ENCODE data around the gene NRM. TPM values are rescaled to one million over a fixed set of nuclear protein-coding genes. Genes with fewer than 3 reads are reported as not detected.

NRM gene
- 5.9 and 13.1 TPM in 2 replicates for total RNA-seq

GRCh38 chr6:30690403-30691207, at the start of gene NRM:
Gene NRM, minus strand, starts transcription at chr6:30690984. Its CDS starts 10 bp downstream, at chr6:30690974.

GRCh38 chr6:30719791-30720737, 29.3 kb upstream of the NRM start, which contains the start of gene TUBB:
Gene TUBB, plus strand, starts transcription at chr6:30720352. Its CDS starts 155 bp downstream, at chr6:30720507.

GRCh38 chr6:30717129-30717844, 26.5 kb upstream of the NRM start, which contains the start of gene MDC1:
Gene MDC1, minus strand, starts transcription at chr6:30717281. Its CDS starts 2,106 bp downstream, at chr6:30715175.

DNA sequence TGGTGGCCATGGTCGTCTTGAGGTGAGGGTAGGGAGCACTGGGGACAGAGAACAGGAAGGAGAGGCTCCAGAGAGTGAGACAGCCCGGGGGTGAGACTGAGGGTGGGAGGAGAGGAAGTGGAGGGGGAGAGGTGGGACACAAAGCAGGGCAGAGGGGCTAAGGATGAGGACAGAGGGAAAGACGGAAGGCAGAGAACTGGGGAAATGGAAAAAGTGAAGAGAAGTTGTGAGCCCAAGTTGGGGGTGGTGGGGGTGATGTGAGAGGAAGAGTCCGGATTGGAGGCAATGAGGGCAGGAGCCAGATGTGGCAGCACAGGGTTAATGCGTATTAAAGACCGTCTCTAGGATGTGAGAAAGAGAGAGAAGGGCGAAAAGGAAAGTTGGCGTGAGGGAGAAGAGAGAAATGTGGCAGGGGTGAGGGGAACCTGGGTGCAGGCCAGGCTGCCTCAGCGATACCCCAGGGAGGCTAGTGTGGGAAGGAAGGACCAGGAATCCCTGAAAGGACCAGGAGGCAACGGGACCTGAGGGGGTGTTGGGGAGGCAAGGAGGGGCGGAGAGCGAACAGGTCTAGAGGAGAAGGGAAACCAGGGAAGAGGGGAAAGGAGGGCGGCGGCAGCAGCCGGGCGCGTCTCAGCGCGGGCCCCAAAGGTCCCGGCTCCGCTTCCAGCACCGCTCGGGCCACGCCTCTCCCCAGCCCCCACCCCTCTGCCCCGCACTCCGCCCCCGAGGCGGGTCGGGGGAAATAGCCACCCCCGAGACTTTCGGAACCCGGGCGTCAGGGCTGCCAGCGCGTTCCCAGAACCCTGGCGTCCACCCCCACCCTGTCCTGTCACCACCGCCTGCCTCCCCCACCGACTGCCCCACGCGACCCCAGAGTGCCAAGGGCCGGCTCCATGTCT, 4.5 kb downstream of the NRM start, which contains the start of gene PPP1R18:
Gene PPP1R18, minus strand, starts transcription at position 637 of the 899 bp plus-strand sequence. Its CDS starts 627 bp downstream, at position 10.

DNA sequence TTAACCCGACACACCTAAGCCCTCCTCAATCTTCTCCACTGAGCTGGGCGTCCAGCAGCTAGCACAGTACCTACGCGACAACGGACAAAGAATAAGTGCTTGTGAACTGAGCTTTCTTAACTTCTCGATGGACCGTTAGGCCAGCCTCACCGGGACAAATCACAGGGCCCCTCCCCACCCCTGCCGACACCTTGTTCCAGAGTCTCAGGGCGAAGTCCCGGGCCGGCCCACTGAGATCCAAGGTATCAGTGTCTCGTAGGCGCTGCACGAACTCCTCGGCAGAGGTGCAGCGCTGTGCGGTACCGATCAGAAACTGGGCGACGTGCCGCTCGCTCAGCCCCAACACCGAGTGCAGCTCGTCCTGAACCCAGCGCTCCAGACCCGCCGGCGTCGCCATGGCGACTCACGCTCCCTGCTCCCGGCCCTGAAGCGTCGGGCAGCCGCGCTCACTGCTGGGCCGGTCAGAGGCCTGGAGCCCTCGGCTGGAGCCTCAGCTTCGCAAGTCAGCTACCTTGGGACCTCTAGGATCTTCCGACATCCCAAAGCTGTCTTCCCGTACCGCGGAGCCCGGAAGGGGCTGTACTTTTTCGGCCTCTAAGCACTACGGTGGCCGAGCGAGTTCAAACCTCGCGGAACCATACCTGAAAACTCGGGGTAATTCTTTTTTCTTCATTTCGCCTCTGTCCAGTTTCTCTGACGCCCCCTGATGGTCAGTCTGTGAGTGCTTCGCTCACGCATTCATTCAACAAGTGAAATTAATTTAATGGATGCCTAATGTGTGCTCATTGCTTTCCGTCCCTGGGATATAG, 18.1 kb downstream of the NRM start, which contains the start of gene DHX16:
Gene DHX16, minus strand, starts transcription at position 562 of the 809 bp plus-strand sequence. Its CDS starts 165 bp downstream, at position 397.

DNA sequence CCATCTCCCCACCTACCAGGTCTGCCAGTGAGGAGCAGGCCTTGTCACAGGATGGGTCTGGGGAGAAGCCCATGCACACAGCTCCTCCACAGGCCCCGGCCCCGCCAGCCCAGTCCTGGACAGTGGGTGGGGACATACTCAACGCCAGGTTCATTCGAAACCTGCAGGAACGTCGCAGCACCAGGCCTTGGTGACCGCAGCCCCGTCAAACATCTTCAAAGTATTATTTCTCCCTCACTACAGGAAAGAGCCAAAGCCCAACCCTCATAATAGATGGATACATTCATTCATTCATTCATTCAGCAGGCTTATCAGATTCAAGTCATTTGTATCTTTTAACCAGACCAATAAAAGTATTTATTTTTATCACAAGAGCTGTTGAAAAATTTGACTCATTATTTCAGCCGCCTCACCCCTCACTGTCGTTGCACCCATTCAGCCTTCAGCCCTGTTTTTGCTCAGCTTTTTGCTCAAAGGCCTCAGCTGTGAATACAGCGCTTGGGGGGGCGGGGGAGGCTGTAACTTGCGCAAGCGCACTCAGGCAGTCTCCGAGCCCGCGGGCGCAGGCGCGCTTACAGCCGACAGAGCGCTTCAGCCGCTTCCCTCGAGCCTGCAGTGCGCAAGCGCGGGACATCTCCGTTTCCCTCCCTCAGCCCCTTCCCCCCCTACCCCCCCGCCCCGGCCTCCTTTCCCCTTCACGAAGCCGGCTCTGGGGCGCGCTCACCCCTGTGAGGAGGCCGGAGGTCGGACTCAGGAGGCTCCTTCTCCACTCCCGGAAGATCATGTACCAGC, 44.1 kb downstream of the NRM start, which contains the start of gene C6orf136:
Gene C6orf136, plus strand, starts transcription at position 684 of the 792 bp plus-strand sequence. Its CDS starts 99 bp downstream, at position 783.

Small RNAs within 50 kb of the gene (small RNA-seq; reads per million reads assigned to genes)
- not detected for gene RF00019

Other genes with a start within 250 kb of the NRM start
- 395 and 418 TPM in 2 replicates for gene HLA-E, start 201.5 kb downstream of the NRM start, total RNA-seq
- gene GNL1, start 134.5 kb downstream of the NRM start, total RNA-seq, result 37.1 and 42.9 TPM in 2 replicates
- gene PRR3, start 133.7 kb downstream of the NRM start, total RNA-seq, result 9.3 and 10.2 TPM in 2 replicates
- 44.9 and 53.9 TPM in 2 replicates for gene ABCF1, start 119.5 kb downstream of the NRM start, total RNA-seq
- gene PPP1R10, start 73.7 kb downstream of the NRM start, total RNA-seq, result 54.2 and 58.6 TPM in 2 replicates
- 54.4 and 71.4 TPM in 2 replicates for gene MRPS18B, start 73.1 kb downstream of the NRM start, total RNA-seq
- 6.0 and 6.5 TPM in 2 replicates for gene ATAT1, start 64.1 kb downstream of the NRM start, total RNA-seq
- gene C6orf136, start 43.9 kb downstream of the NRM start, total RNA-seq, result 3.8 and 9.6 TPM in 2 replicates
- gene DHX16, start 18.0 kb downstream of the NRM start, total RNA-seq, result 35.5 and 38.6 TPM in 2 replicates
- gene PPP1R18, start 4.3 kb downstream of the NRM start, total RNA-seq, result 76.3 and 96.5 TPM in 2 replicates
- gene MDC1, start 26.3 kb upstream of the NRM start, total RNA-seq, result 12.0 and 18.2 TPM in 2 replicates
- 774 and 1,036 TPM in 2 replicates for gene TUBB, start 29.4 kb upstream of the NRM start, total RNA-seq
- 63.7 and 71.4 TPM in 2 replicates for gene FLOT1, start 51.7 kb upstream of the NRM start, total RNA-seq
- 113 and 169 TPM in 2 replicates for gene IER3, start 53.6 kb upstream of the NRM start, total RNA-seq
- gene DDR1, start 193.5 kb upstream of the NRM start, total RNA-seq, result 4.9 and 5.7 TPM in 2 replicates
- gene GTF2H4, start 217.2 kb upstream of the NRM start, total RNA-seq, result 12.8 and 21.8 TPM in 2 replicates
- gene VARS2, start 223.3 kb upstream of the NRM start, total RNA-seq, result 16.0 and 20.2 TPM in 2 replicates
- gene SFTA2, start 241.2 kb upstream of the NRM start, total RNA-seq, result not detected in 2 replicates
- gene MUCL3, start 250.0 kb upstream of the NRM start, total RNA-seq, result not detected in 2 replicates

All from thoracic aorta endothelial cell (primary cell).